WTC11 (cell line): Measurements from ENCODE around the gene RAD21L1.

Source experiments
- CREM ChIP-seq: sonication (generic); formaldehyde crosslinking; IDR thresholded peaks from 2 replicates; pipeline ENCODE4 v1.8.1; 2022; ENCODE audit warnings: mild to moderate bottlenecking, missing genetic modification reagents, moderate library complexity
- CTCF ChIP-seq: fragments of 200-600 bp; IDR thresholded peaks from 2 replicates; pipeline ENCODE4 v1.8.0; 2022; ENCODE audit warnings: antibody characterized with exemption
- ELF4 ChIP-seq: sonication (generic); formaldehyde crosslinking; IDR thresholded peaks from 2 replicates; pipeline ENCODE4 v1.8.1; 2022; ENCODE audit warnings: low read depth, mild to moderate bottlenecking, moderate library complexity, missing genetic modification reagents
- FOXP1 ChIP-seq: sonication (generic); formaldehyde crosslinking; IDR thresholded peaks from 2 replicates; pipeline ENCODE4 v1.8.0; 2022; ENCODE audit warnings: missing genetic modification reagents, mild to moderate bottlenecking, moderate library complexity, borderline replicate concordance
- JUN ChIP-seq: sonication (generic); formaldehyde crosslinking; IDR thresholded peaks from 2 replicates; pipeline ENCODE4 v1.8.0; 2023; ENCODE audit warnings: mild to moderate bottlenecking, missing genetic modification reagents
- NFYB ChIP-seq: sonication (generic); formaldehyde crosslinking; conservative IDR thresholded peaks from 2 replicates; pipeline ENCODE4 v1.8.0; 2022; ENCODE audit warnings: low read depth, missing genetic modification reagents
- NR2C2 ChIP-seq: sonication (generic); formaldehyde crosslinking; IDR thresholded peaks from 2 replicates; pipeline ENCODE4 v1.8.0; 2022; ENCODE audit warnings: mild to moderate bottlenecking, missing genetic modification reagents
- NR3C1 ChIP-seq: sonication (generic); formaldehyde crosslinking; conservative IDR thresholded peaks from 2 replicates; pipeline ENCODE4 v1.8.1; 2023; ENCODE audit warnings: low read depth, mild to moderate bottlenecking, missing genetic modification reagents
- SP1 ChIP-seq: sonication (generic); formaldehyde crosslinking; conservative IDR thresholded peaks from 2 replicates; pipeline ENCODE4 v1.8.1; 2022; ENCODE audit warnings: missing genetic modification reagents
- ZNF121 ChIP-seq: sonication (generic); formaldehyde crosslinking; IDR thresholded peaks from 2 replicates; pipeline ENCODE4 v1.8.0; 2023; ENCODE audit warnings: missing genetic modification reagents
- TF ChIP-seq, protein P1 (sequence below): sonication (generic); formaldehyde crosslinking; IDR thresholded peaks from 2 replicates; pipeline ENCODE4 v1.8.0; 2022; ENCODE audit warnings: missing genetic modification reagents
- TF ChIP-seq, protein P2 (sequence below): sonication (generic); formaldehyde crosslinking; IDR thresholded peaks from 2 replicates; pipeline ENCODE4 v1.8.1; 2023; ENCODE audit warnings: mild to moderate bottlenecking, missing genetic modification reagents

DNA sequence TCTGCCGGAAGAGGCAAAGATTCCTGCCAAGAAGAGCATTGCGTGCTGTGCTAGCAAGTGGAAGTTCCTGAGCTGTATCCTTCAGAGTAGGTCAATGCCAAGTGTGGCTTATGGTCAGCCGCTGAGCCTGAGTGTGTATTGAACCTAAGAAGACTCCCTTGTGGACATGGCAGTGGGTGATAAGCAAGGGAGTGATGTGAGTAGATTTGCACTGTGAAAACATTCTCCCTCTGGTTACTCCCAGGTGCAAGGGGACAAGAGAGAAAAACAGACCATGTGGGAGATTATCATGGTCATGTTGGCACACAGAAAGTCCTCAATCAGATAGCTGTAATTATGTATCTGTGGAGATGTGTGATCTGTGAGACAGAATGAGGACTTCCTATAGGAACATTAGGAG lies 35.0 kb upstream of the RAD21L1 start:
- TF ChIP-seq CREM (CRISPR knock-in tag): no peak
- no peak for TF ChIP-seq CTCF
- no peak for TF ChIP-seq NFYB
- TF ChIP-seq ELF4 (CRISPR knock-in tag): no peak
- TF ChIP-seq, protein P1, sequence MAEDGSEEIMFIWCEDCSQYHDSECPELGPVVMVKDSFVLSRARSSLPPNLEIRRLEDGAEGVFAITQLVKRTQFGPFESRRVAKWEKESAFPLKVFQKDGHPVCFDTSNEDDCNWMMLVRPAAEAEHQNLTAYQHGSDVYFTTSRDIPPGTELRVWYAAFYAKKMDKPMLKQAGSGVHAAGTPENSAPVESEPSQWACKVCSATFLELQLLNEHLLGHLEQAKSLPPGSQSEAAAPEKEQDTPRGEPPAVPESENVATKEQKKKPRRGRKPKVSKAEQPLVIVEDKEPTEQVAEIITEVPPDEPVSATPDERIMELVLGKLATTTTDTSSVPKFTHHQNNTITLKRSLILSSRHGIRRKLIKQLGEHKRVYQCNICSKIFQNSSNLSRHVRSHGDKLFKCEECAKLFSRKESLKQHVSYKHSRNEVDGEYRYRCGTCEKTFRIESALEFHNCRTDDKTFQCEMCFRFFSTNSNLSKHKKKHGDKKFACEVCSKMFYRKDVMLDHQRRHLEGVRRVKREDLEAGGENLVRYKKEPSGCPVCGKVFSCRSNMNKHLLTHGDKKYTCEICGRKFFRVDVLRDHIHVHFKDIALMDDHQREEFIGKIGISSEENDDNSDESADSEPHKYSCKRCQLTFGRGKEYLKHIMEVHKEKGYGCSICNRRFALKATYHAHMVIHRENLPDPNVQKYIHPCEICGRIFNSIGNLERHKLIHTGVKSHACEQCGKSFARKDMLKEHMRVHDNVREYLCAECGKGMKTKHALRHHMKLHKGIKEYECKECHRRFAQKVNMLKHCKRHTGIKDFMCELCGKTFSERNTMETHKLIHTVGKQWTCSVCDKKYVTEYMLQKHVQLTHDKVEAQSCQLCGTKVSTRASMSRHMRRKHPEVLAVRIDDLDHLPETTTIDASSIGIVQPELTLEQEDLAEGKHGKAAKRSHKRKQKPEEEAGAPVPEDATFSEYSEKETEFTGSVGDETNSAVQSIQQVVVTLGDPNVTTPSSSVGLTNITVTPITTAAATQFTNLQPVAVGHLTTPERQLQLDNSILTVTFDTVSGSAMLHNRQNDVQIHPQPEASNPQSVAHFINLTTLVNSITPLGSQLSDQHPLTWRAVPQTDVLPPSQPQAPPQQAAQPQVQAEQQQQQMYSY (CRISPR knock-in tag): no peak
- TF ChIP-seq FOXP1 (CRISPR knock-in tag): no peak
- no peak for TF ChIP-seq NR3C1
- TF ChIP-seq SP1: no peak
- no peak for TF ChIP-seq ZNF121 (CRISPR knock-in tag)
- TF ChIP-seq, protein P2, sequence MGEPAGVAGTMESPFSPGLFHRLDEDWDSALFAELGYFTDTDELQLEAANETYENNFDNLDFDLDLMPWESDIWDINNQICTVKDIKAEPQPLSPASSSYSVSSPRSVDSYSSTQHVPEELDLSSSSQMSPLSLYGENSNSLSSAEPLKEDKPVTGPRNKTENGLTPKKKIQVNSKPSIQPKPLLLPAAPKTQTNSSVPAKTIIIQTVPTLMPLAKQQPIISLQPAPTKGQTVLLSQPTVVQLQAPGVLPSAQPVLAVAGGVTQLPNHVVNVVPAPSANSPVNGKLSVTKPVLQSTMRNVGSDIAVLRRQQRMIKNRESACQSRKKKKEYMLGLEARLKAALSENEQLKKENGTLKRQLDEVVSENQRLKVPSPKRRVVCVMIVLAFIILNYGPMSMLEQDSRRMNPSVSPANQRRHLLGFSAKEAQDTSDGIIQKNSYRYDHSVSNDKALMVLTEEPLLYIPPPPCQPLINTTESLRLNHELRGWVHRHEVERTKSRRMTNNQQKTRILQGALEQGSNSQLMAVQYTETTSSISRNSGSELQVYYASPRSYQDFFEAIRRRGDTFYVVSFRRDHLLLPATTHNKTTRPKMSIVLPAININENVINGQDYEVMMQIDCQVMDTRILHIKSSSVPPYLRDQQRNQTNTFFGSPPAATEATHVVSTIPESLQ (CRISPR knock-in tag): no peak
- no peak for TF ChIP-seq NR2C2 (CRISPR knock-in tag)
- no peak for TF ChIP-seq JUN (CRISPR knock-in tag)
